GM18498 (cell line): Measurements from ENCODE around the gene RNF166.
"Not testable (repeated sequence)": the region's sequence is repeated elsewhere in the genome, so short reads cannot be mapped to it uniquely, and the experiment has no call there.

Experiments used
- ATAC-seq: cut with Tn5 transposase; IDR thresholded peaks from one replicate; pipeline ENCODE4 v1.9.1; 2021; ENCODE audit warnings: mild to moderate bottlenecking, moderate library complexity; ENCODE audit not compliant: unreplicated experiment

The RNF166 gene

GRCh38 chr16:88678224-88678979 is 27.8 kb downstream of the RNF166 start:
- no peak for ATAC-seq

DNA sequence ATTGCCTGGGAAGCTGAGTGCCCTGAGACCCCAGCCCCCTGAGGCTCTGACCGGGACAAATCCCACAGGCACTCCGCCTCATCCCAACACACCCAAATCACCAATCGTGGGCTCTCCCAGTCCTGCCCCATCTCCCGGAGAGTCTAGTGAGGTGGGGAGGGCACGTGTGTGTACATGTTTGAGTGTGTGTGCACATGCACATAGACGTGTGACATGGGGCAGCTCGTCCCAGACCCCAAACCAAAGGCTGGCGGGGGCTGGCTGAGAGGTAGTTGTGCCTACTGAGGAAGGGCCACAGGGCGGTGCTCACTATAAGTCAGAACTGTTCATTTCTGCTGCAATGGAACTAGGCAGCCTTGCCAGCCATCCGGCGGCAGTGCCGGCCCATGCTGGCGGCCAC is 28.5 kb downstream of the RNF166 start:
- ATAC-seq: no peak

DNA sequence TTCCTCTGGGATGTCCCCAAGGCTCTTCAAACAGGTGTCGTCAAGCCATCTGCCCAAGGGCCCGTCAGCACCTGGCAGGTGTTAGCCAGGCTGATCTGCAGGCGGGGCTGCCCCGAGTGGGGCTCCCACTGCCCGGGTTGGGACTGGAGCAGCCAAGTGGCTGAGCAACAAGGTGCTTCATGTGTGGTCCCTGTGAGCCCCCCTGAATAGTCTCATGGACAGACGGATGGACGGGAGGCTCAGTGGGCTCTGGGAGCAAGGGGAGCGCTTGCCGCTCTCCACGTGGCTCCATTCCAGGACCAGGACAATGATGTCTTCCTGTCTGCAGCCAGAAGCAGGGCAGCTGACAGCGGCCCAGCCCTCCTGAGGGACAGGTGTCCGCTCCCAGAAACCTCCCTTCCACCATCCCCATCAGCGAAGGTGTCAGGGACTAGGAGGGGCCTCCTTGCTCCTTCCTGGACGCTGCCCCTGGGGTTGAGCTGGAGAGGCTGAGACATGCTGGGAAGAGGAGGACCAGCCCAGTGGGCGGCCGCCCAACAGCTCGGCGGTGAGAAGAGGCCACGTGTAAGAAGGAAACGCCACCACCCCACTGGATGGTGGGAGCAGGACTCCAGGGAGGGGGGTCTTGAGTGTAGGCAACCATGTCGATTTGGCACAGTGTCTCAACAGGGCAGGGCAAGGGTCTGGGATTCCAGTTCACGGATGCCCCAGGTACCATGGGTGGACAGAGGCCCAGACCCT is 29.5 kb downstream of the RNF166 start:
- ATAC-seq: no peak

- no peak for ATAC-seq
Observed at GRCh38 chr16:88673716-88674379, 32.4 kb downstream of the RNF166 start.

- ATAC-seq: no peak
Observed at GRCh38 chr16:88672776-88673175, 33.4 kb downstream of the RNF166 start.

GRCh38 chr16:88671806-88672205 is 34.4 kb downstream of the RNF166 start:
- no peak for ATAC-seq

DNA sequence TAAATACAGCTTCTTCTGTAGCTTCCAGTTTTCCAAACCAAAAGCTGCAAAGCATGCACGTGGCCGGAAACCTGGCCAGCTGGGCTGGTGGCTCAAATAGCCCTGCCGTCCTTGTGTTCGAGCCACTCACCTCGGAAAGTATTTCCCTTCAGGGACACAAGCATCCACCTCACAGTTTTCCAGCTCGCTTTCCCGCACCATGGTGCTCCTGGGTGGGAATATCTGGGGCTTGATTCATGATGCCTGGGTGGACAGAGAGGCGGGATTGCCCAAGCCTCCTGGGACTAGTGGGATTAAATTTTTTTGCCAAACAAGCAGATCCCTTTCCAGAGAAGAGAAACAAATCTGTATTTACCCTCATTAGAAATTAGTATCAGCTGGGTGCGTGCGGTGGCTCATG is 36.2 kb downstream of the RNF166 start:
- ATAC-seq: no peak

GRCh38 chr16:88669493-88669892 is 36.7 kb downstream of the RNF166 start:
- not testable (repeated sequence) for ATAC-seq

- ATAC-seq: no peak
Observed at GRCh38 chr16:88667461-88667860, 38.7 kb downstream of the RNF166 start.

DNA sequence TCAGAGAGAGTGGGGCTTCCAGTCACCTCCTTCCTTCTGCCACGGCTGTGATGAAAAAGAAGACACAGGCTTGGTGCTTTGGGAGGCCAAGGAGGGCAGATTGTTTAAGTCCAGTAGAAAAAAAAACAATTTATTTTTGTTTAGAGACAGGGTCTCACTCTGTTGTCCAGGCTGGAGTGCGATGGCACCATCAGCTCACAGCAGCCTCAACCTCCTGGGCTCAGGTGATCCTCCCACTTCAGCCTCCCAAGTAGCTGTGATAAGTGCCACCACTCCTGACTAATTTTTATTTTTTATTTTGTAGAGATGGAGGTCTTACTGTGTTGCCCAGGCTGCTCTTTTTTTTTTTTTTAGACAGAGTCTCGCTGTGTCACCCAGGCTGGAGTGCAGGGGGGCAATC is 40.6 kb downstream of the RNF166 start:
- ATAC-seq: no peak

DNA sequence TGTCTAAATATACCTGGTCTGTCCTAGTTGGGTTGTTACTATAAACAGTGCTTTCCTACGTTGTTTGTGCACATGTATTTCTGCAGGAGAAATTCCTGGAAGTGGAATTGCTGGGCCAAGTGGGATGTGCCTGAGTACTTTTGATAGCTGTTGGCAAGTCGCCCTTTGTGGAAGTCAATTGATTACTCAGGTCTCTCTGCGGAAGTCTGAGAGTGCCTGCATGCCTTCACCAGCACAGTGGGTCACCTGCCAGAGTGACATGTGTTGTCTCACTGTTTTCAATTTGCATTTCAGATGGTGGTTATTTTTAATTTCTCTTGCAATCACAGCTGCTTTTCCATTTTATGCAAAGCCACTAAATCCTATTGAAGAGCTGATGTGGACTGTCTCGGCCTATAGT is 41.1 kb downstream of the RNF166 start:
- ATAC-seq: no peak

GRCh38 chr16:88662843-88663606 is 43.2 kb downstream of the RNF166 start, which contains the start of gene MVD:
Gene MVD, minus strand, starts transcription at chr16:88663091. Its CDS starts 11 bp downstream, at chr16:88663080.
- ATAC-seq: peak; percentile 92

DNA sequence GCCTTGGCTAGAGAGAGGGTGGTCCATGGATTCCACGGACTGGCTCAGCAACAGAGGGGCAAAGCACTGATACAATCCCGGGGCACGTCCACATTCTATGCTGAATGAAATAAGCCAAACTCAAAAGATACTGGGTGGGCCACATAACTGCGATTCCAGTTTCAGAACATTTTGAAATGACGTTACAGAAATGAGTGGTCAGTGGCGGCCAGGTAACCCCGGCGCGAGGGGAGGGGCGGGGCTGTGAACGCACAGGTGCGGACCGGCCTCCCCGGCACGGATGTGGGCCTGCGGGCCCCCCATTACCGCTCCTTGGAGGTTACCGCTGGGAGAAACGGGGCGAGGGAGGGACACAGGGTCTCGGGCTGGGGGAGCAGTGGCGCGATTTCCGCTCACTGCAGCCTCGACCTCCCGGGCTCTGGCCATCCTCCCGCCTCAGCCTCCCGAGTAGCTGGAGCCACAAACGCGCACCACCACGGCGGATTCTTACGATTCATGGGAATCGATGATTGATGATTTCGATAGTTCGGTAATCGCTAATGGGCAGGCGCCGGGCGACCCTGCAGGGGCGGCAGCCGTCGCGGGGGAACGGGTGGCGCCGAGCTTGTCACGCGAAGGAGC is 43.9 kb downstream of the RNF166 start:
- ATAC-seq: peak; percentile 9

DNA sequence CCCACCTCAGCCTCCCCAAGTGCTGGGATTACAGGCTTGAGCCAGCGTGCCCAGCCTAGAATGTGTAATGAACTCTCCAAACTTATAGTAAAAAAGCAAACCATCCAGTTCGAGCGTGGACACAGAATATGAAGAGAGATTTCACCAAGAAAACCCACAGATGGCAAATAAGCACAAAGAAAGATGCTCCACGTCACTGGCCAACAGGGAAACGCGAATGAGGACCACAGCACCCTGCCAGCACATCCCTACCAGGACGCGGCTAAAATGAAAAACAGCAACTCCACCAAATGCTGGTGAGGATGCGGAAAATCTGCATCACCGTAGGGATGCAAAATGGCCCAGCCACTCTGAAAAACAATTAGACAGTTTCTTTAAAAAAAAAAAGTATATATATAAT is 44.7 kb downstream of the RNF166 start:
- no peak for ATAC-seq

DNA sequence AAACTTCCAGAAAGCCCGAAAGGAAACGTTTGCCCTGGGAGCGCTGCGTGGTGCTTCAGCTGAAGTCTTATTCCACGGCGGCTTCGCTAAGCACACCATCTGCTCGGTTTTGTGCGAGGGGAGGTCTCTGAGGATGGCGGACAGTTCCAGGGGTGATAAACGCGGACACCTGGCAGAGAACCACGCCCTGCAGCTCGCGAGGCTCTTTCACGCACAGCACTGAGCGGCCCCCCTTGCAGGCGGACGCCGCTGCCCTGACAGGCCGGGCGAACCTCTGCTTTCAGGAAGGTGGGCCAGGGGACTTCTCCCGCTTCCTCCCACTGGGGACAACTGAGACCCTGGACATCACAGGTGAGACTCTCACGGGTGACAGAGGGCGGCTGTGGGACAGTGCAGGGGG is 47.0 kb downstream of the RNF166 start:
- ATAC-seq: no peak

- ATAC-seq: no peak
Observed at GRCh38 chr16:88658714-88659113, 47.5 kb downstream of the RNF166 start.

GRCh38 chr16:88657371-88657770 is 48.8 kb downstream of the RNF166 start:
- ATAC-seq: no peak

GRCh38 chr16:88656291-88656980 is 49.8 kb downstream of the RNF166 start:
- ATAC-seq: no peak

DNA sequence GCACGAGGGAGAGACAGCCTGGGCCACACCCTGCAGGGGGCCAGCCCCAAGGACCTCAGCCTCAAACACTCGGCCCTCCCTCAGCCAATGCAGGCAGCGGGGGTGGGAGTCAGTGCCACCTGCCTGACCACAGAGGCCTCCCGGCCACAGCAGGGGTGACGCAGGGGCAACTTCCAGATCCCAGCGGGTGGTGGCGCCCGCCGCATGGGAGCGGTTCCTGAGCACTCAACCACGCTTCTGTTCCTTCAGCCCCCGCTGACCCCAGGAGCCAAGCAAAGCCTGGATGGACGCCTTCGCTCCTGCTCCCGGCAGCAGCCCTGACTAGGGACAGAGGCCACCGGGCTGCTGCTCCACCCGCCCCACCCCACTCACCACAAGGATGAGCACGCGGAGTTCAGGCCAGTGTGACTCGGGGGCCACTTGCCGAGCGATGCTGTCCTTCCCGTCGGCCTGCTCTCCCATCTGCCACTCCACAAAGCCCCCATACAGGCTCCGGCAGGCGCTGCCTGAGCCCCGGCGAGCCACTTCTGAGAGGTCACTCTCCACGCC is 50.4 kb downstream of the RNF166 start:
- no peak for ATAC-seq
